ENCODE data around the gene DAP. TPM values are rescaled to one million over a fixed set of nuclear protein-coding genes. Genes with fewer than 3 reads are reported as not detected.

Gene DAP
- total and polyA plus RNA-seq, 2 experiments from 2014 or later: 30.0 to 105 TPM

GRCh38 chr5:10733426-10733825 is 27.6 kb downstream of the DAP start:
- H3K36me3 ChIP-seq: no peaks in the 10 kb centered on the region
- no peak for DNase-seq (ENCODE audit: low read depth in 1 of 2, low spot score in 1 of 2)
- H3K27ac ChIP-seq: no peak overlapping the region
- no peaks in the 10 kb centered on the region for H3K4me1 ChIP-seq (ENCODE audit: low read depth)
- no peaks in the 10 kb centered on the region for H3K9me3 ChIP-seq (ENCODE audit: low read depth)
- no peak overlapping the region for H3K4me3 ChIP-seq
- H3K27me3 ChIP-seq: no peaks in the 10 kb centered on the region
- TF ChIP-seq CTCF (IDR thresholded peaks at IDR 0.05; ENCODE audit: low read depth, low read length): no peak

GRCh38 chr5:10731913-10732312 is 29.1 kb downstream of the DAP start:
- peaks cover 3% of the 10 kb centered on the region for H3K4me1 ChIP-seq (ENCODE audit: low read depth)
- DNase-seq (ENCODE audit: low read depth in 1 of 2, low spot score in 1 of 2): no peak
- H3K4me3 ChIP-seq: no peak overlapping the region
- TF ChIP-seq CTCF (IDR thresholded peaks at IDR 0.05; ENCODE audit: low read depth, low read length): no peak
- no peaks in the 10 kb centered on the region for H3K9me3 ChIP-seq (ENCODE audit: low read depth)
- no peaks in the 10 kb centered on the region for H3K27me3 ChIP-seq
- H3K27ac ChIP-seq: no peak overlapping the region
- no peaks in the 10 kb centered on the region for H3K36me3 ChIP-seq

GRCh38 chr5:10730043-10730351 is 31.0 kb downstream of the DAP start:
- no peak for TF ChIP-seq CTCF (IDR thresholded peaks at IDR 0.05; ENCODE audit: low read depth, low read length)
- DNase-seq (ENCODE audit: low read depth in 1 of 2, low spot score in 1 of 2): no peak
- Histone ChIP-seq H3K9me3 (ENCODE audit: low read depth) (no peaks in the 10 kb centered on the region), H3K27me3 (no peaks in the 10 kb centered on the region), H3K4me3 (no peak overlapping the region), H3K27ac (no peak overlapping the region), H3K4me1 (ENCODE audit: low read depth) (peaks cover 15% of the 10 kb centered on the region), H3K36me3 (no peaks in the 10 kb centered on the region)

- Histone ChIP-seq H3K4me1 (ENCODE audit: low read depth) (peaks cover 15% of the 10 kb centered on the region), H3K27ac (no peak overlapping the region), H3K9me3 (ENCODE audit: low read depth) (no peaks in the 10 kb centered on the region), H3K4me3 (no peak overlapping the region), H3K27me3 (no peaks in the 10 kb centered on the region), H3K36me3 (no peaks in the 10 kb centered on the region)
- no peak for TF ChIP-seq CTCF (IDR thresholded peaks at IDR 0.05; ENCODE audit: low read depth, low read length)
- no peak for DNase-seq (ENCODE audit: low read depth in 1 of 2, low spot score in 1 of 2)
Observed at GRCh38 chr5:10729320-10730042, 31.6 kb downstream of the DAP start.

- no peak for TF ChIP-seq CTCF (IDR thresholded peaks at IDR 0.05; ENCODE audit: low read depth, low read length)
- Histone ChIP-seq H3K9me3 (ENCODE audit: low read depth) (no peaks in the 10 kb centered on the region), H3K27me3 (no peaks in the 10 kb centered on the region), H3K4me1 (ENCODE audit: low read depth) (peaks cover 15% of the 10 kb centered on the region), H3K36me3 (no peaks in the 10 kb centered on the region), H3K4me3 (no peak overlapping the region), H3K27ac (no peak overlapping the region)
- DNase-seq (ENCODE audit: low read depth in 1 of 2, low spot score in 1 of 2): no peak
Observed at GRCh38 chr5:10728679-10729078, 32.4 kb downstream of the DAP start.

Measured in cardiac muscle cell (in vitro differentiated cells and primary cell).